Ishikawa (cell line): Measurements from ENCODE around the gene GLIPR1.

Experiments used
- CEBPB ChIP-seq: IDR thresholded peaks from 2 replicates; pipeline ENCODE4 v1.6.1; 2012
- EGR1 ChIP-seq: IDR thresholded peaks from 2 replicates; pipeline ENCODE4 v1.6.1; 2012
- REST ChIP-seq: IDR thresholded peaks from 2 replicates; pipeline ENCODE4 v1.6.1; 2012; ENCODE audit warnings: low read depth, mild to moderate bottlenecking

- TF ChIP-seq REST: no peak
- TF ChIP-seq CEBPB: 0 out of 2 replicates have a peak, but pooled peaks have one; percentile 12
- no peak for TF ChIP-seq EGR1
These were observed 27.6 kb downstream of the GLIPR1 start for GRCh38 chr12:75508159-75508558.
